Activated CD8-positive, alpha-beta memory T cell treated with anti-CD3 and anti-CD28 coated beads, Interleukin-2, amount 50 U/mL, for 24 hours (primary cell): ENCODE results near the gene RHBDL3.

Source experiments
- DNase-seq: peaks from one replicate; pipeline ENCODE4 v3.0.0-alpha.2; 2020; ENCODE audit errors: extremely low read depth

The RHBDL3 gene

GRCh38 chr17:32357615-32358014 lies 92.0 kb downstream of the RHBDL3 start:
- no peak for DNase-seq

- DNase-seq, result no peak
Observed at GRCh38 chr17:32361270-32361669, 95.6 kb downstream of the RHBDL3 start.

DNA sequence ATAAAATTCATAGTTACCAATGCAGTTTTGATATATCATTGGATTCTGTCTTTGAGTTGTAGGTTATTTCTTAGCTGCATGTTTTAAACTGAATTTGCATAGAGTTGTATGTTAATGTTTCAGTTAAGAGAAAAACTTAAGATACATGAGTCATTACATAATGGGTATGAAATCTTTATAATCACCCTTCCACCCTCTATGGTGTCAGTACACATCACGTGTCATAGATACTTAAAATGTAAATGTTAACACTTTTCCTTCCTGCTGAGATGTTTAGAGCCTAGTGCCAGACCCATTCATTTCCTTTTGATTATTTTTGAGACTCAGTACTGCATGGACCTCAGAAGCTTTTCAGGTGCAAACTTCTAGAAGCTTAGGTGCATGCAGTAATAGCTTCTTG lies 104.8 kb downstream of the RHBDL3 start:
- no peak for DNase-seq
